Frontal cortex (tissue), 4 donors: ENCODE results near the gene HMX2. TPM values are rescaled to one million over a fixed set of nuclear protein-coding genes. Genes with fewer than 3 reads are reported as not detected.
"Not testable (repeated sequence)": the region's sequence is repeated elsewhere in the genome, so short reads cannot be mapped to it uniquely, and the experiment has no call there.

Source experiments
- DNase-seq, 2 donors: peaks; one replicate each; pipeline ENCODE4 v3.0.0; 2012; ENCODE audit warnings: low spot score in 2 of 2
- FAIRE-seq: peaks from 2 replicates; lab custom pipeline; 2012; peaks lifted over from hg19 to GRCh38; lab: Jason Lieb, UNC
- total RNA-seq: library from RNA; depleted of rRNA; stranded (reverse); fragments of >200 nt; gene quantifications from one replicate; pipeline ENCODE4 v1.2.3, GENCODE V29; 2014
- donor health status: control.
- donor health status: control.
- donor health status: control.

Gene HMX2
- total RNA-seq, 1 donor from 2014 or later: not detected

DNA sequence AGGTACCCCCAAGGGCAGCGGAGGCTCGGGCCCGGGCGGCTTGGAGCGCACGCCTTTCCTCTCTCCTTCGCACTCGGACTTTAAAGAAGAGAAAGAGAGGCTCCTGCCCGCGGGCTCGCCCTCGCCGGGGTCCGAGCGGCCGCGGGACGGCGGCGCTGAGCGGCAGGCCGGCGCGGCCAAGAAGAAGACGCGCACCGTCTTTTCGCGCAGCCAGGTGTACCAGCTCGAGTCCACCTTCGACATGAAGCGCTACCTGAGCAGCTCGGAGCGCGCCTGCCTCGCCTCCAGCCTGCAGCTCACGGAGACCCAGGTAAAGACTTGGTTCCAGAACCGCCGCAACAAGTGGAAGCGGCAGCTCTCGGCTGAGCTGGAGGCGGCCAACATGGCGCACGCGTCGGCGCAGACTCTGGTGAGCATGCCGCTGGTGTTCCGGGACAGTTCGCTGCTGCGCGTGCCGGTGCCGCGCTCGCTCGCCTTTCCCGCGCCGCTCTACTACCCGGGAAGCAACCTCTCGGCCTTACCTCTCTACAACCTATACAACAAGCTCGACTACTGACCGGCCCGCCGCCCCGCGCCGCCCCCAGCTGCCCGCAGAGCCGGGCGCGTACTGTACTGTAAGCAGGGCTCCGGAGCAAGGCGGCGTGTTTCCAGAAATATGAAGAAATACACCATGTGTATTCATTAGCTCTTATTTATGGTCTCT lies 1.8 kb downstream of the HMX2 start:
- DNase-seq: peak; percentile 22 to 34
- FAIRE-seq: no peak

DNA sequence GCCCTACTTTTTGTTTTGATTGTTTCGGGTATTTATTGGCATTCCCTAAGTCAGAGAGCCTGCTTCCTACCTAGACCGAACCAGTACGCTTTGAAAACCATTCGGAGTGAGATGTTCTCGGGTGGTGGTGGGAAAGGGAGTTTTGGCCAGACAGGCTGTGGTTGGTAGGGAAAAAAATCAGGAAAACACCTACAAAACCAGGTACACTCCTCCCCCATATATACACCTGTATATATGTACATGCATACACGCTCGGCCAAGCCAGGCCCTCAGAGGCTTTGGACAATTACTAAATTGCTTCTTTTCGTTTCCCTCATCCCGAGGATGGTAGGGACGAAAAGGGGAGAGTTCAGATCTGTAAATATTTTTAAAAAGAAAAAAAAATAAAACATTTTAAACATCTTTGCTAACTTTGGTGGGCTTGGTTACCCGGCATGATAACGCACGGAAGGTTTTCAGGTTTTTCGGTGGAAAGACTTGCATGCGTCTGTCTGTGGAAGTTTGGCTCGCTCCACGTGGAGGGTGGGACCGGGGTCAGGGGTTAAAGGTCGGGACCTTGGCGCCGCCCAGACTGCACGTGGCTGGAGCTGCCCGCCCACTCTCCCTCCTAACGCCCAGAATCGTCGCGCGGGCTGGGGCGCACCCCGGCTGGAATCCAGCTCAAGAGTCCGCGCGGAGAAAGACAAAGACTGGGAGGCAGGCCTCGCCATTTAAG lies 2.5 kb downstream of the HMX2 start:
- no peak for FAIRE-seq
- DNase-seq: peak; percentile 11 to 25

- DNase-seq (peak; percentile 10 to 25), FAIRE-seq (no peak)
These were observed 3.2 kb downstream of the HMX2 start for GRCh38 chr10:123150986-123151736.

GRCh38 chr10:123151737-123152135 lies 3.8 kb downstream of the HMX2 start:
- no peak for FAIRE-seq
- DNase-seq: no peak

DNA sequence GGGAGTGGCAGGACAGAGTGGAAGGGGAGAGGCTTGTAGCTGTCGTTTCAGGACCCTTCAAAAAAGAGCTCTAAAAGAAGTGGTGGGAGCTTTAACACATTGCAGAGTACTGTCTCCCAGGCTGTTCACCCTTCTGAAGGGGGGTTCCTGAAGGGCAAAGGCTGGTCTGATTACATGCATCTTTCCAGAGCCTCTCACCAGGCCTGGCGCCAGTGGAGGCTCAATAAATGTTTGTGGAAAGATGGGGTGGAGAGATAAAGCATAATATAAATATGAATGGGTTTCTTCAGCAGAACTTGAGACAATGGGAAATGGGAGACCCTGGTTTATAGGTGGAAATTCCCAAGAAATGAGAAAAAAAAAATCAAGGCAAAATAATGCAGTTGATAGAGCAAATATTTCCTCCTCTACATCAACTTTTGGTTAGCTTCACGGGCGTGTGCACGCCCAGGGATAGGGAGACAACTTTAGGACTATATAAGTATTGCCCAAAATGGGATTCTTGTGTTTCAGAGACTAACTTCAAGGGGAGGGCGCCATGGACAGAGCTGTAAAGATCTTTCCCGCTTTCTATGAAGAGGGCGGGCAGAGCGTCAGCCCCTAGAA lies 5.7 kb downstream of the HMX2 start:
- FAIRE-seq (no peak), DNase-seq (peak in 1 of 2 donors; percentile 5)

- FAIRE-seq (peak; percentile 98), DNase-seq (peak; percentile 97 to 98)
These were observed 6.3 kb downstream of the HMX2 start, which contains the start of gene BUB3 for GRCh38 chr10:123154092-123154710. Gene BUB3 (plus strand): TSS chr10:123154402. CDS start chr10:123154918, 516 bp downstream.

DNA sequence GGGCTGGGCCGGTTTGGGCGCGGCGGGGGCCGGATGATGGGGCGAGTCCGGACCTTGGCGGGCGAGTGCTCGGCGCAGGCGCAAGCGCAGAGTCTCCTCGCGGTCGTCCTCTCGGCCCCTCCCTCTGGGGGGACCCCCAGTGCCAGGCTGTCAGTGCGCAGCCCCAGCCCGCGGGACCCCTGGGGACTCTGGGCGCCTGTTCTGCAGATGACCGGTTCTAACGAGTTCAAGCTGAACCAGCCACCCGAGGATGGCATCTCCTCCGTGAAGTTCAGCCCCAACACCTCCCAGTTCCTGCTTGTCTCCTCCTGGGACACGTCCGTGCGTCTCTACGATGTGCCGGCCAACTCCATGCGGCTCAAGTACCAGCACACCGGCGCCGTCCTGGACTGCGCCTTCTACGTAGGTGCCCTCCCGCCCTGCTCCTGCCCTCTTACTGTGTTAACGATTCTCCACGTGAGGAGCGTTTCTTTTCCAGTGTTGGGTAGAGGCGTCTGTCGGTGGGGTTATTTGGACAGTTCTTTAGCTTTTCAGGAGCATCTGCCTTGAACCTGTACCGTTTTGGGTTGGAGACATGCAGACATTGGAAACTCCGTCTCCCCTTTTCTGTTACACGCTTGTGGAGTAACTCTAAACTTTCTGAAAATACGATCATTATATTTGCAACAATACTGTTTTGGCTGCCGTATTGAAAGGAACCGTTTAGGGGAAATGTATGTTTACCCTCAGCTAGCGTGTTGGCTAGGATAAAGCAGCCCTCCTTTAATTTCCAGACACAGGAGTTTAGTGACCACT lies 7.0 kb downstream of the HMX2 start:
- DNase-seq (peak in 1 of 2 donors; percentile 62), FAIRE-seq (no peak)

GRCh38 chr10:123156078-123156477 lies 8.1 kb downstream of the HMX2 start:
- no peak for FAIRE-seq
- no peak for DNase-seq

- FAIRE-seq (no peak), DNase-seq (no peak)
These were observed 9.3 kb downstream of the HMX2 start for GRCh38 chr10:123157210-123157609.

GRCh38 chr10:123158682-123159081 lies 10.7 kb downstream of the HMX2 start:
- DNase-seq (no peak), FAIRE-seq (peak; percentile 30)

DNA sequence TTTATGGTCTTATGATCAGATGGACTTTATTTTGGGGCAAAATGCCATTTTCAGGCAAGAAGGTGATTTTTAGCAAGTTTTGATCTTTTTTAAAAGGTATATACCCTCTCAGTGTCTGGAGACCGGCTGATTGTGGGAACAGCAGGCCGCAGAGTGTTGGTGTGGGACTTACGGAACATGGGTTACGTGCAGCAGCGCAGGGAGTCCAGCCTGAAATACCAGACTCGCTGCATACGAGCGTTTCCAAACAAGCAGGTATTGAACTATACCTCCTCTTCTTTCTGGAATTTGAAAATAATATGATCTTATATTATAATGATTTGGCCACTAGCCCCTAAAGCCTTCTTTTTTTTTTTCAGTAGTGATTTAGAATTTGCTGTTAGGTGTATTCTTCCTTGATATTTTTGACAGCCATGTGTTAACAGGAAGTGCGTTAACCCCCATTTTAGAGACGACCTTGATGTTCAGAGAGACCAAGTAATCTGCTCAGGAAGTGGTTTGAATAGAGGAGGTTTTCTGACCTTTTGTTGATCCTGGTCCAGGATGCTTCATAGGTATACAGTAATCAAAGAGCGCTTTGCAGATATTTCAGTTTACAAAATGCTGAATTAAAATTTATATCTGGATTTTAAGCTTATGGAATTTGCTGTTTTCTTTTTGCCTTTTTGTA lies 12.5 kb downstream of the HMX2 start:
- no peak for DNase-seq
- no peak for FAIRE-seq

GRCh38 chr10:123164319-123164718 lies 16.4 kb downstream of the HMX2 start:
- DNase-seq (no peak), FAIRE-seq (no peak)

- FAIRE-seq: no peak
- DNase-seq: no peak
These were observed 17.6 kb downstream of the HMX2 start for GRCh38 chr10:123165445-123166072.

- FAIRE-seq (no peak), DNase-seq (no peak)
These were observed 18.7 kb downstream of the HMX2 start for GRCh38 chr10:123166618-123167017.

- FAIRE-seq (no peak), DNase-seq (no peak)
These were observed 23.0 kb downstream of the HMX2 start for GRCh38 chr10:123170961-123171360.

DNA sequence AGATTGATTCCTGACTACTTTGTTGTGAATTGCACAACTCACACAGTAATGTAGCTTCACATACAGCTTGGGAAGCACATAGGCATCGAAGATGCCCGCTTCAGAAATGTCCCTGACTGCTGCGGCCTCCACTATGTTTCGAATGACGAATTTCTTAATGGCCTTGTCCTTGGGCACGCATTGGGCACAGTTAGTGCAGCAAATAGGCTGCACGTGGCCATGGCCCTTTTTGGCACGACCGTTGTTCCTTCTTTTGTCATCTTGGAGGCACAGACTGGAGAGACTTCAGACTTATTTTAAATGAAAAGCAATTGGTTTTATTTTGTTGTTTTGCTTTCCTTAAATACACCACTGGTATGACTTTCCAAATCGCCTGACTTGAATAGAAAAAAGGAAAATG lies 23.7 kb downstream of the HMX2 start:
- not testable (repeated sequence) for DNase-seq, FAIRE-seq

DNA sequence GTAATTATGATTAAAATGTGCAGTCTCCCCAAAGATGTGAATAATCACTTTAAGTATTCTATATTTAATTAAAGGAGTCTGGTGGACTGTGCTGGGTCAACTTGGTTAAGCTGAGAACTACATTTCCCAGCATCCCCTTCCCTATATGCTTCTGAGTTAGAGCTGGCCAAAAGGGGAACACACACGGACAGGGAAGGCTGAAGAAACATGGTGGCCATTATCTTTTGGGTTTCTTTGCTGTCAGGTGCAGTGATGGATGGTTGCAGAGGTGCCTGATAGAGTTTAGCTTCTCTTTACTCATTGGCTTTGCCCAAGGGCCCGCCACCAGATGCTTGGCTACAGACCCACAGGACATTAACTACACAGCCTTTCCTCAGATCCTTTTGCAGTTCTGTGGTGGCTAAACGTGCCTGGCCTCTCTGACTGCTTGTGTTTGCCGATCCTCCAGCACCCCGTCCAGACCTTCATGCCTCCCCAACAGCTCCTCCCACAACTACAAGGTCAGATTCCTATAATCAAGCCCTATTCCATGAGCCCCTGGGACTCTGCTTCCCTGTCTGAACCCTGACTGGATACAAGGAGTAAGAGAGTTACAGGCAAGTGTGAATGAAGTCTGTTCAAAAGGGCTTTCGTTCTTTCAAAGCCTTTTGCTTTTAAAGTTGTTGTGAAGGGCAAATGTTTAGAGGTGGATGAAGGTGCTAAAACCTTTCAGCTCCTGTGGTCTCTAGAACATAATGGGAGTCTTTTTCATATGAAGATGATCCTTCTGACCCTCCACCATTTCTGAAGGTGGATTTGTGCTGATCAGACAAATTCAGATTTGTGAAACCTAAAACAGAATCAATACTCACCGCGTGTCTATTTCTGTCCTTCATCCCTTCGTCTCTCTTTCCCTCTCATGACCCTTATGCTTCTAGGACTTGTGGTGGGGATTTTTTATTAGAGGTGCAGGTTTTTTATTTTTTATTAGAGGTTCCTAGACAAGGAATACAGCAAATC lies 27.8 kb downstream of the HMX2 start:
- no peak for DNase-seq

More for the DNA sequence above, 27.8 kb downstream of the HMX2 start:
- no peak for FAIRE-seq
